Fibroblast of pulmonary artery (primary cell): ENCODE measurements around the gene TAF11L2.
"Not testable (repeated sequence)": the region's sequence is repeated elsewhere in the genome, so short reads cannot be mapped to it uniquely, and the experiment has no call there.

ENCODE experiments used
- DNase-seq: peaks from one replicate; pipeline ENCODE4 v3.0.0-alpha.2; 2010; ENCODE audit warnings: low read depth
- H3K4me3 ChIP-seq: replicated peaks from 2 replicates; pipeline ENCODE4 v1.5.1; 2011; ENCODE audit warnings: low read depth, mild to moderate bottlenecking, control low read depth, low read length, moderate library complexity
- CTCF ChIP-seq: IDR thresholded peaks from 2 replicates; pipeline ENCODE4 v1.5.1; 2011; ENCODE audit warnings: mild to moderate bottlenecking, control low read depth, low read length, inconsistent platforms; ENCODE audit errors: missing control alignments

Gene TAF11L2

DNA sequence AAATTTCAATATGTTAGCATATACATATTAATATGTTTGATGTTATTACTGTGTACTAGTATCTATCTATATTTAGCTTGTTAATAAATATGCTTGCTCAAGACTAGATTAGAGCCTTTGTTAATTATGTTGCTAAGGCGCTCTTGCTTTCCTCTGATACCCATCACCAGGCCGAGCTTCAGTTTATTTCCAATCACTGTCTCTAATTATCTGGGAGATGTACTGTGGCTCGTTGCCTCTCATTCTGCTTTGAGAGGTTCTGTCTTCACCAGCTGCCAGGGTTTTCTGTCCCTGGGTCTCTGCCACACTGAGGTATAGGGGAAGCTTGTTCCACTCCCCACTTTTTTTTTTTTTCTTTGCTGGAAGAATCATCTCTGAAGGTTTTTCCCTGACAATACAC lies 21.0 kb upstream of the TAF11L2 start:
- TF ChIP-seq CTCF = no peak
- H3K4me3 ChIP-seq = no peak overlapping the region
- no peak for DNase-seq

GRCh38 chr5:17477573-17478265 lies 20.3 kb upstream of the TAF11L2 start:
- no peak for TF ChIP-seq CTCF
- no peak overlapping the region for H3K4me3 ChIP-seq
- no peak for DNase-seq

DNA sequence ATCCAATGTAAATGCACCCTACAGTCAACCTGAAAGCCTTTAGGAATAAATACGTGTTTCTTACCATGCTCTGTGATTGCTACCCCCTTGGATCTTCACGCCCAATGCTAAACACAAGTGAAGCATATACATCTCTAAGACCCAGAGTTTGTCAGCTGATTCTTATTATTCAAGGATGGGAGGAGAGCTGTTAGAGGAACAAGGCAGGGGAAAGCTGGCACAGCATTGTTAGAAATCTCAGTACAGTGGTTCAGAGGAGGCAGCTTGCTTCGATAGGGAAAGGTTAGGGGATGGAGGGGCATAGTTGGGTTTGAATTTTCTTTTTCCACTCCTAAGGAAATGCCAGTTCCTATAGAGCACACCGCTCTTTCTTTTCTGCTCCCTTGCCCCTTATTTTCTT lies 16.7 kb upstream of the TAF11L2 start:
- DNase-seq = no peak
- no peak overlapping the region for H3K4me3 ChIP-seq
- no peak for TF ChIP-seq CTCF

GRCh38 chr5:17482790-17483189 lies 15.2 kb upstream of the TAF11L2 start:
- no peak overlapping the region for H3K4me3 ChIP-seq
- DNase-seq = no peak
- TF ChIP-seq CTCF = no peak

DNA sequence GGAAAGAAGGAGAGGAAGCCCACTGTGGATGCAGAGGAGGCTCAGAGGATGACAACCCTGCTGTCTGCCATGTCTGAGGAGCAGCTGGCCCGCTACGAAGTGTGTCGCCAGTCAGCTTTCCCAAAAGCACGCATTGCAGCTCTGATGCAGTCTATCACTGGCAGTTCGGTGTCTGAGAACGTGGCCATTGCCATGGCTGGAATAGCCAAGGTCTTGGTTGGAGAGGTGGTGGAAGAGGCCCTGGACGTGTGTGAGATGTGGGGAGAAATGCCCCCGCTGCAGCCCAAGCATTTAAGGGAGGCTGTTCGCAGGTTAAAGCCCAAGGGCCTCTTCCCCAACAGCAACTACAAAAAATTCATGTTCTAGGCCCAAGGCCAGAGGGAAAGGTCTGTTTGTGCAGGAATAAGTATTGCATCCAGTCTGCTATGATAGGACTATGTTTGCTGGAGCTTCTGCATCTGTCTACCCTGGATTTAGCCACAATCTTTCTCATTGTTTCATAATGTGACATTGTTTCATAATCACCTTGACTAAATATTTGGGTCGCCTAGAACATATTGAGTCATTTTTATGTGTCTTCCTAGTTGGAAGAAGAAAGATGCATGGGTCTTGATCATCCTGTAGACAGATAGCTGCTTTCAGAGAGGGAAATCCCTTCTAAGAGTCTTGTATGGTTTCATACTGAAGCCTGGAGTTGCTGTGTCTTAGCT lies 11.4 kb upstream of the TAF11L2 start:
- not testable (repeated sequence) for DNase-seq, H3K4me3 ChIP-seq

GRCh38 chr5:17487174-17487512 lies 10.9 kb upstream of the TAF11L2 start:
- H3K4me3 ChIP-seq = no peak overlapping the region
- TF ChIP-seq CTCF = no peak

DNA sequence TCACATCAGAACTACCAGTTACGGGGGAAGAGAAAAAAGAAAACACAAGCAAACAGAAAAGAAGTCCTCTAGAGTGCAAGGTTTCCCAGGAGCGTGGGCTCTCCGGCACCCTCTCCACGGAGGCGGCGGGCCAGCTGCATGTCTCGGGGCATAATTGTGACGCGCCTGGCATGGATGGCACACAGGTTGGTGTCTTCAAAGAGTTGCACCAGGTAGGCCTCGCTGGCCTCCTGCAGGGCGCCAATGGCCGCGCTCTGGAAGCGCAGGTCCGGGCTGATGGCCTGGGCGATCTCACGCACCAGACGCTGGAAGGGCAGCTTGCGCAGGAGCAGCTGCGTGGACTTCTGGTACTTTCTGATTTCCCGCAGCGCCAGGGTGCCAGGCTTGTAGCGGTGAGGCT lies 6.8 kb upstream of the TAF11L2 start:
- H3K4me3 ChIP-seq = not testable (repeated sequence)

More at GRCh38 chr5:17487174-17487512, 10.9 kb upstream of the TAF11L2 start:
- no peak for DNase-seq

DNA sequence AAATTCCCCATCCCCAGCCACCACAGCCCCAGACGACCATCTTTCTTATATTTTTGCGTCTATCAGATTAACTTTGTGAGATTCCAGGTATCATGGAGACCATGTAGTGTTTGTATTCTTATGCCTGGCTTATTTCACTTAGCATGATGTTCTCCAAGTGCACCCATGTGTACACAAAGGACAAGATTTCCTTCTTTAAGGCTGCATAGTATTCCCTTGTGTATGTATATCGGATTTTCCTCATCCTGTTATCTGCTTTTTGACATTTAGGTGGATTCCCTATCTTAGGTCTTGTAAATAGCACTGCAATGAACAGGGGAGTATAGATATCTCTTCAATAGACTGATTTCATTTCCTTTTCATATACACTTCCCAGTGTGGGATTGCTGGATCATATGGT lies 5.3 kb upstream of the TAF11L2 start:
- TF ChIP-seq CTCF = no peak
- DNase-seq = no peak

More for the DNA sequence above, 6.8 kb upstream of the TAF11L2 start:
- DNase-seq = not testable (repeated sequence)

More for the DNA sequence above, 5.3 kb upstream of the TAF11L2 start:
- H3K4me3 ChIP-seq = no peak overlapping the region
